Right lobe of liver (tissue), 6 donors: ENCODE data around the gene KRT85. TPM values are rescaled to one million over a fixed set of nuclear protein-coding genes. Genes with fewer than 3 reads are reported as not detected.

Source experiments
- ATAC-seq, 4 donors: fragments of 200-7000 bp; cut with Tn5 transposase; one replicate each; pipeline ENCODE4 v1.9.1; 2020; ENCODE audit warnings: mild to moderate bottlenecking in 4 of 4, moderate library complexity in 4 of 4
- DNase-seq, 3 donors: peaks; one replicate each; pipeline ENCODE4 v3.0.0-alpha.2; 2020
- H3K27ac ChIP-seq, 3 donors: fragments of 200-600 bp; one replicate each; pipeline ENCODE4 v1.8.0; 2022
- H3K27me3 ChIP-seq, 2 donors: fragments of 200-600 bp; one replicate each; pipeline ENCODE4 v1.8.0; 2022
- H3K36me3 ChIP-seq, 4 donors: fragments of 200-600 bp; sonication (generic) in 1 of 4; one replicate each; pipeline versions ENCODE4 v1.5.1 to v1.8.0; 2017 to 2022; ENCODE audit warnings: control low read depth in 1 of 4
- H3K4me1 ChIP-seq, 4 donors: fragments of 200-600 bp; sonication (generic) in 1 of 4; one replicate each; pipeline versions ENCODE4 v1.5.1 to v1.8.0; 2017 to 2022; ENCODE audit warnings: control low read depth in 1 of 4
- H3K4me3 ChIP-seq, 3 donors: fragments of 200-600 bp; one replicate each; pipeline ENCODE4 v1.8.0; 2022
- H3K9me3 ChIP-seq, 4 donors: fragments of 200-600 bp; sonication (generic) in 1 of 4; one replicate each; pipeline versions ENCODE4 v1.5.1 to v1.8.0; 2017 to 2022; ENCODE audit warnings: control low read depth in 1 of 4
- POLR2A ChIP-seq: fragments of 450-650 bp; IDR thresholded peaks from one replicate; pipeline ENCODE4 v1.6.1; 2017; ENCODE audit warnings: antibody characterized with exemption, mild to moderate bottlenecking
- WGBS: methylation state at CpG from one replicate; pipeline ENCODE4 v1.1.6; 2018; ENCODE audit warnings: low coverage, low lambda C conversion rate; ENCODE audit not compliant: insufficient coverage; ENCODE audit errors: missing lambda C conversion rate; 5-methylcytosine and 5-hydroxymethylcytosine counted together
- intact Hi-C, 2 donors: fragments of 100-400 bp; cut with DNase I; formaldehyde crosslinking; loops; one replicate each; pipeline versions ENCODE4 v1.11.2 to v1.14.1; 2022
- total RNA-seq, 6 experiments: library from RNA; depleted of rRNA in 2 of 6; stranded (reverse); fragments of >200 nt in 2 of 6; fragmentation: NEBNext Ultra II Directional in 3 of 6; extraction: Animal tissue kit (Norgen Biotek cat#: 25700) in 3 of 6; gene quantifications; one replicate each; pipeline versions ENCODE4 v1.1.0 to v1.2.4, GENCODE V29; 2016 to 2023
- TF ChIP-seq, protein P1 (sequence below), 4 donors: fragments of 200-600 bp in 3 of 4; fragments of 450-650 bp in 1 of 4; IDR thresholded peaks; one replicate each; pipeline versions ENCODE4 v1.5.1 to v1.8.0; 2016 to 2022; ENCODE audit warnings: antibody characterized with exemption in 4 of 4, mild to moderate bottlenecking in 2 of 4
- donor health status: DM: no; HTN: yes; CAD: no.
- donor health status: DM: no; HTN: no; CAD: no.
- donor health status: DM: no; HTN: no; CAD: no.
- donor health status: DM: no; HTN: yes; CAD: no.
- donor health status: DM: no; HTN: yes; CAD: no.

KRT85 gene
- total RNA-seq, 6 experiments from 2014 or later: not detected

DNA sequence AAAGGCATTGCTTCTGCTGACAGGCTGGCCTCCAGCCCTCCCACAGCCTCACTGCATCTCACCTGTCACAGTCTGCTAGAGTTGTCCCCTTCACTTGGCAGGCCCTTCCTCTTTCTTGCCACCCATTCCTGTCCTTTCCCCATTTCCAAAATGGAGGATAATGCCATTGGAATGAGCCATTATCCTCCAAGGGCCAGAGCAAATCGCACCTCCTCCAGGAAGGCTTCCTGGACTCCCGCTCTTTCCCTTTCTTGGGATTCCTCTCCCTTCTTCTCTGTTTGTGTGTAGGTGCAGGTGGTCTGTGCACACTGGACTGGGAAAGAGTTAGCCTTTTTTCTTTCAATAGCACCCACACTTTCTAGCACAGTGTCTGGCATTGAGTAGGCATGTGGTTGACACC lies 35.1 kb upstream of the KRT85 start:
- no peak overlapping the region for H3K4me3 ChIP-seq
- TF ChIP-seq, protein P1, sequence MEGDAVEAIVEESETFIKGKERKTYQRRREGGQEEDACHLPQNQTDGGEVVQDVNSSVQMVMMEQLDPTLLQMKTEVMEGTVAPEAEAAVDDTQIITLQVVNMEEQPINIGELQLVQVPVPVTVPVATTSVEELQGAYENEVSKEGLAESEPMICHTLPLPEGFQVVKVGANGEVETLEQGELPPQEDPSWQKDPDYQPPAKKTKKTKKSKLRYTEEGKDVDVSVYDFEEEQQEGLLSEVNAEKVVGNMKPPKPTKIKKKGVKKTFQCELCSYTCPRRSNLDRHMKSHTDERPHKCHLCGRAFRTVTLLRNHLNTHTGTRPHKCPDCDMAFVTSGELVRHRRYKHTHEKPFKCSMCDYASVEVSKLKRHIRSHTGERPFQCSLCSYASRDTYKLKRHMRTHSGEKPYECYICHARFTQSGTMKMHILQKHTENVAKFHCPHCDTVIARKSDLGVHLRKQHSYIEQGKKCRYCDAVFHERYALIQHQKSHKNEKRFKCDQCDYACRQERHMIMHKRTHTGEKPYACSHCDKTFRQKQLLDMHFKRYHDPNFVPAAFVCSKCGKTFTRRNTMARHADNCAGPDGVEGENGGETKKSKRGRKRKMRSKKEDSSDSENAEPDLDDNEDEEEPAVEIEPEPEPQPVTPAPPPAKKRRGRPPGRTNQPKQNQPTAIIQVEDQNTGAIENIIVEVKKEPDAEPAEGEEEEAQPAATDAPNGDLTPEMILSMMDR (IDR thresholded peaks at IDR 0.05): no peak
- TF ChIP-seq POLR2A: no peak
- no peak for DNase-seq
- no peaks in the 10 kb centered on the region for H3K36me3 ChIP-seq
- no peaks in the 10 kb centered on the region for H3K9me3 ChIP-seq
- no peaks in the 10 kb centered on the region for H3K27me3 ChIP-seq
- no peak for ATAC-seq
- intact Hi-C loops: no loop called here
- no peak overlapping the region for H3K27ac ChIP-seq
- no peaks in the 10 kb centered on the region for H3K4me1 ChIP-seq
- WGBS: 75% methylated on average over 2 of the region's 2 CpGs

DNA sequence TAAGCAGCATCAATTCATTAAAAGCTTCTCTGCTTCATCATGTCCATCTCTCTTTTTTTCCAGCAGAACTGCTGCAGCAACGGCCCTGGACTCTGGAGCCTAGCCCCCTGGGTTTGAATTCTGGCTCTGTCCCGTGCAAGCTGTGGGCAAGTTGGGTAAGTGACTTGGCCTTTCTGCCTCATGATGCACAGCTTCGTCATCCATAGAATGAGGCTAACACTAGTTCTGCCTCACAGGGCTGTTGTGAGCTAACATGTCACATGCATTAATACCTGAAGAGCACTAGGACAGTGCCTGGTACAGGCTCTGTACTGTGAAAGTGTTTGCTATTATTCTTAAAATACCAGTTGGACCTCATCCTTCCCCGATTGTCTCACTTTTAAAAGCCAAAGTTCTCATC lies 34.6 kb upstream of the KRT85 start:
- 71% methylated on average over 3 of the region's 4 CpGs for WGBS
- H3K4me3 ChIP-seq: no peak overlapping the region
- ATAC-seq: no peak
- H3K27me3 ChIP-seq: no peaks in the 10 kb centered on the region
- no peaks in the 10 kb centered on the region for H3K9me3 ChIP-seq
- no peak for DNase-seq
- H3K36me3 ChIP-seq: no peaks in the 10 kb centered on the region
- H3K4me1 ChIP-seq: no peaks in the 10 kb centered on the region
- TF ChIP-seq, protein P1 (IDR thresholded peaks at IDR 0.05): no peak
- no peak for TF ChIP-seq POLR2A
- intact Hi-C loops: no loop called here
- H3K27ac ChIP-seq: no peak overlapping the region

DNA sequence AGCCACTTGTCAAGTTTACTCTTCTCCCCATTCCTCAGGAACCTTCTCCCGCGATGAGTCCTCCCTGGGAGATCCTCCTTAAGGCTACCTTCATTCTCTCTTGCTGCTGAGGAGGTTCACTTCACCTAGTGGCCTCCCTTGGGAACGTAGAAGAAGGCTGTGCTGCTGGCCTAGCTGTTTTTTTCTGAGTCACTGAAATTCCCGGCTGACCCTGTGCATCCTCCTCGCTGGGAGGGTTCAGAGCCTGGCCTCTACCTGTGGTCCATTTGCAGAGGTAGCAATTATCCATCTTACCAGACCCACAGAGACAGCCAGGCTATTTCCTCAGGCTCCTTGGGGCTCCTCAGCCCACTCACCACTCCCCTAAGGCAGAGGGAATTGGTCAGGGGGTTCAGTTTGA lies 34.2 kb upstream of the KRT85 start:
- no peaks in the 10 kb centered on the region for H3K4me1 ChIP-seq
- 100% methylated on average over 2 of the region's 5 CpGs for WGBS
- TF ChIP-seq POLR2A: no peak
- TF ChIP-seq, protein P1 (IDR thresholded peaks at IDR 0.05): no peak
- H3K36me3 ChIP-seq: no peaks in the 10 kb centered on the region
- no peak for ATAC-seq
- intact Hi-C loops: no loop called here
- H3K4me3 ChIP-seq: no peak overlapping the region
- no peak for DNase-seq
- H3K27me3 ChIP-seq: no peaks in the 10 kb centered on the region
- H3K9me3 ChIP-seq: no peaks in the 10 kb centered on the region
- no peak overlapping the region for H3K27ac ChIP-seq

DNA sequence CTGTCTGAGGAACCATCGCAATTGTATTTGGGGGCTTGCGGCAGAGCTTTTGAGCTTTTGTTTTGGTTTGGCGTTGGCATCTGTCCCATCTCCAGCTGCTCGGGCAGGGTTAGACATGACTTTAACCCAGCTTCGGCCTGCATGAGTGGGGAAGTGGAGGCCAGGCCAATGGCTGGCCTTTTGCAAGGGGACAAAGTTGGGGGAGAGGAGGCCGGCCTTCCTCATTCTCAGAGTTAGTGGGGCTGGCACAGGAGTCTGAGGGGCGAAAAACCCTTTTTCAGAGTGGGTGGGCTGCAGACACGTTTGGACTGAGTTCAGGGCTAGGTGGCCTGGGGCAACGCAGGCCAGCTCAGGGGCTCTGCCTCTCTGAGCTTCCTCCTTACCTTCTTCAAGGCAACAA lies 33.6 kb upstream of the KRT85 start:
- Histone ChIP-seq H3K4me1 (no peaks in the 10 kb centered on the region), H3K27ac (no peak overlapping the region), H3K9me3 (no peaks in the 10 kb centered on the region), H3K4me3 (no peak overlapping the region), H3K27me3 (no peaks in the 10 kb centered on the region), H3K36me3 (no peaks in the 10 kb centered on the region)
- 67% methylated on average over 8 of the region's 9 CpGs for WGBS
- no peak for DNase-seq
- TF ChIP-seq, protein P1 (IDR thresholded peaks at IDR 0.05): no peak
- no peak for TF ChIP-seq POLR2A
- intact Hi-C loops: no loop called here
- ATAC-seq: no peak

DNA sequence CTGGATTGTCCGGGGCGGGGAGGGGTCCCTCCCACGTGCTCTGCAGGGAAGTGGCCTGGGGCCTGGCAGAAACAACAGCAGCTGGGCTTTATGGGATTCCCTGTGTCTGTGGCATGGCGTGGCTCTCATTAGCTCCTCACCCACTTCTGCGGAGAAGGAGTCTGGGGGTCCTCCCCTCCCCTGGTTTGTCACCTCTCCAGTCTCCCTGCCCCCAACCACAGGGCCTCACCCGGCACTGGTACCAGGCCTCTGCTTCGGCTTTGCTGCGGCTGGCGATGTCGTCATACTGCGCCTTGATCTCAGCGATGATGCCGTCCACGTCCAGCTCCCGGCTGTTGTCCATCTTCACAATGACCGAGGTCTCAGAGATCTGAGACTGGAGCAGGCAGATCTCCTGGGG lies 32.5 kb upstream of the KRT85 start:
- intact Hi-C loops: loop anchor here in 1 of 2 donors (10.0 kb wide), 1 partner anchor 165 kb away; no protein-coding TSS in a partner anchor
- DNase-seq (no peak), ATAC-seq (no peak)
- no peaks in the 10 kb centered on the region for H3K4me1 ChIP-seq
- no peaks in the 10 kb centered on the region for H3K27me3 ChIP-seq
- no peaks in the 10 kb centered on the region for H3K36me3 ChIP-seq
- WGBS: 87% methylated on average over 10 of the region's 16 CpGs
- H3K4me3 ChIP-seq: no peak overlapping the region
- no peak overlapping the region for H3K27ac ChIP-seq
- no peaks in the 10 kb centered on the region for H3K9me3 ChIP-seq
- TF ChIP-seq, protein P1 (IDR thresholded peaks at IDR 0.05): no peak
